Measurements from ENCODE around the gene TAS2R5.
"Not testable (repeated sequence)": the region's sequence is repeated elsewhere in the genome, so short reads cannot be mapped to it uniquely, and the experiment has no call there.

Gene TAS2R5

GRCh38 chr7:141789917-141790316, at the start of gene TAS2R5:
TAS2R5 (plus strand) TSS chr7:141790217; CDS start chr7:141790362, 145 bp downstream.
- no peak for DNase-seq (ENCODE audit: low read depth in 2 of 2)

- DNase-seq (ENCODE audit: low read depth in 2 of 2), result no peak
Observed at GRCh38 chr7:141742229-141742628, 47.8 kb upstream of the TAS2R5 start.

GRCh38 chr7:141744131-141744530, 45.9 kb upstream of the TAS2R5 start:
- no peak for DNase-seq (ENCODE audit: low read depth in 2 of 2)

- DNase-seq (ENCODE audit: low read depth in 2 of 2), result no peak
Observed at GRCh38 chr7:141748396-141748795, 41.6 kb upstream of the TAS2R5 start.

- not testable (repeated sequence) for DNase-seq (ENCODE audit: low read depth in 2 of 2)
Observed at GRCh38 chr7:141751904-141752303, 38.1 kb upstream of the TAS2R5 start.

GRCh38 chr7:141752634-141753033, 37.4 kb upstream of the TAS2R5 start:
- DNase-seq (ENCODE audit: low read depth in 2 of 2), result no peak

GRCh38 chr7:141754939-141755338, 35.1 kb upstream of the TAS2R5 start:
- no peak for DNase-seq (ENCODE audit: low read depth in 2 of 2)

GRCh38 chr7:141763797-141764196, 26.2 kb upstream of the TAS2R5 start, which contains the start of gene TAS2R3:
TAS2R3 (plus strand) TSS chr7:141764097; CDS start chr7:141764159, 62 bp downstream.
- DNase-seq (ENCODE audit: low read depth in 2 of 2), result no peak

GRCh38 chr7:141770083-141770583, 19.9 kb upstream of the TAS2R5 start:
- DNase-seq (ENCODE audit: low read depth in 2 of 2), result not testable (repeated sequence)

GRCh38 chr7:141776374-141776773, 13.6 kb upstream of the TAS2R5 start, which contains the start of gene TAS2R4:
TAS2R4 (plus strand) TSS chr7:141776674; CDS start chr7:141778489, 1,815 bp downstream.
- no peak for DNase-seq (ENCODE audit: low read depth in 2 of 2)

GRCh38 chr7:141785706-141786552, 4.1 kb upstream of the TAS2R5 start:
- DNase-seq (ENCODE audit: low read depth in 2 of 2), result peak in 1 of 2 donors; percentile 8

GRCh38 chr7:141788296-141788695, 1.7 kb upstream of the TAS2R5 start:
- DNase-seq (ENCODE audit: low read depth in 2 of 2), result no peak

- DNase-seq (ENCODE audit: low read depth in 2 of 2), result no peak
Observed at GRCh38 chr7:141792526-141792925, 2.5 kb downstream of the TAS2R5 start.

GRCh38 chr7:141820067-141820466, 30.1 kb downstream of the TAS2R5 start:
- no peak for DNase-seq (ENCODE audit: low read depth in 2 of 2)

- DNase-seq (ENCODE audit: low read depth in 2 of 2), result not testable (repeated sequence)
Observed at GRCh38 chr7:141822432-141822831, 32.4 kb downstream of the TAS2R5 start.

- DNase-seq (ENCODE audit: low read depth in 2 of 2), result no peak
Observed at GRCh38 chr7:141837683-141838082, 47.7 kb downstream of the TAS2R5 start.

GRCh38 chr7:141838581-141838980, 48.6 kb downstream of the TAS2R5 start:
- no peak for DNase-seq (ENCODE audit: low read depth in 2 of 2)

- no peak for DNase-seq (ENCODE audit: low read depth in 2 of 2)
Observed at GRCh38 chr7:141839256-141839655, 49.2 kb downstream of the TAS2R5 start.

- DNase-seq (ENCODE audit: low read depth in 2 of 2), result no peak
Observed at GRCh38 chr7:141840708-141841107, 50.7 kb downstream of the TAS2R5 start.

All from activated CD4-positive, alpha-beta T cell treated with anti-CD3 and anti-CD28 coated beads for 24 hours (primary cell).